ENCODE measurements around the gene LHB. TPM values are rescaled to one million over a fixed set of nuclear protein-coding genes. Genes with fewer than 3 reads are reported as not detected.

LHB gene
- total RNA-seq = 1 to 10 TPM in 5 of 6 donors, under 1 TPM in 1; 0.98 to 6.6 (median 3.5) TPM
- 10 to 100 TPM; 30.1 to 54.4 TPM for polyA plus RNA-seq

DNA sequence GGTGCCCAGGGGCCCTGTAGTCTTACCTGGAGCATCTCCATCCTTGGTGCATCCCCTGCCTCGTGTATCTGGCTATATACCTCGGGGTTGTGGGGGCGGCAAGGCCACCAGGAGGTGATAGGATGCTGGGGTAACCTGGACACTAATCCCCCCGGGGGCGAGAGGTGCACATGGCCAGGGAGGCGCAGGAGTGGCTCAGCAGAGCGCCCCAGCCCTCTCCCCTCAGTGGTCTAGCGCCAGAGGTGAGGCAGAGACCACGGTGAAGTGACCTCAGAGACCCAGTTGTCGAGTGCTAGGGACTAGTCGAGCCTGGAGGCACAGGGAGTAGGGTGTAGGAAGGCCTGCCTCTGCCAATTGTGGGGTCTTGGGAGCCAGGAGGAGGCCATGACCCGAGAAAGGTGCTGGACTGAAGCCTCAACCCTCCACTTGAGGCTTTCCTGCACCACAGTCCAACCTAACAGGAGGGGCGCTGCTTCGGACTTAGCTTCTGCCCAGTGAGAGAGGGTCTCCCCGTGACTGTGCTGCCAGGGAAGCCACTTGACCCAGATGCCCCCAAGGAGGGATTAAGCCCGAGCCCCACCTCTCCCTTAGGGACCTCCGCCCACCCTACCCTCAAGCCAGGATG, at the start of gene LHB:
LHB (minus strand) TSS at position 51 of the 625 bp plus-strand sequence; CDS start at position 41, 10 bp downstream.
- no peak within 1 kb of the TSS for H3K27ac ChIP-seq
- intact Hi-C loops (cut with DNase I) = no loop called here
- no peak for ATAC-seq

GRCh38 chr19:49065905-49066512, 49.1 kb upstream of the LHB start:
- ATAC-seq (no peak), FAIRE-seq (no peak), DNase-seq (no peak)
- Histone ChIP-seq H3K36me3 (no peaks in the 10 kb centered on the region), H3K4me1 (no peaks in the 10 kb centered on the region), H3K4me3 (no peak overlapping the region), H3K27ac (no peak overlapping the region), H3K9me3 (no peaks in the 10 kb centered on the region), H3K27me3 (no peaks in the 10 kb centered on the region)
- intact Hi-C loops (cut with DNase I) = no loop called here
- WGBS, 2 donors = 69 to 72% methylated on average over 13 of the region's 13 CpGs
- TF ChIP-seq, protein P1, sequence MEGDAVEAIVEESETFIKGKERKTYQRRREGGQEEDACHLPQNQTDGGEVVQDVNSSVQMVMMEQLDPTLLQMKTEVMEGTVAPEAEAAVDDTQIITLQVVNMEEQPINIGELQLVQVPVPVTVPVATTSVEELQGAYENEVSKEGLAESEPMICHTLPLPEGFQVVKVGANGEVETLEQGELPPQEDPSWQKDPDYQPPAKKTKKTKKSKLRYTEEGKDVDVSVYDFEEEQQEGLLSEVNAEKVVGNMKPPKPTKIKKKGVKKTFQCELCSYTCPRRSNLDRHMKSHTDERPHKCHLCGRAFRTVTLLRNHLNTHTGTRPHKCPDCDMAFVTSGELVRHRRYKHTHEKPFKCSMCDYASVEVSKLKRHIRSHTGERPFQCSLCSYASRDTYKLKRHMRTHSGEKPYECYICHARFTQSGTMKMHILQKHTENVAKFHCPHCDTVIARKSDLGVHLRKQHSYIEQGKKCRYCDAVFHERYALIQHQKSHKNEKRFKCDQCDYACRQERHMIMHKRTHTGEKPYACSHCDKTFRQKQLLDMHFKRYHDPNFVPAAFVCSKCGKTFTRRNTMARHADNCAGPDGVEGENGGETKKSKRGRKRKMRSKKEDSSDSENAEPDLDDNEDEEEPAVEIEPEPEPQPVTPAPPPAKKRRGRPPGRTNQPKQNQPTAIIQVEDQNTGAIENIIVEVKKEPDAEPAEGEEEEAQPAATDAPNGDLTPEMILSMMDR (IDR thresholded peaks at IDR 0.05) = no peak

More for the DNA sequence above, at the start of gene LHB:
- DNase-seq (no peak), FAIRE-seq (no peak)
- Histone ChIP-seq H3K27me3 (no peaks in the 10 kb centered on the region), H3K4me1 (peaks cover 0 to 9% (median 3%) of the 10 kb centered on the region in 3 donors), H3K4me3 (peak within 1 kb of the TSS; percentile 8 to 56 (median 30)), H3K9me3 (no peaks in the 10 kb centered on the region), H3K36me3 (no peaks in the 10 kb centered on the region)
- TF ChIP-seq, protein P1 (IDR thresholded peaks at IDR 0.05) = no peak
- 69 to 71% methylated on average over 17 of the region's 17 CpGs for WGBS, 2 donors

DNA sequence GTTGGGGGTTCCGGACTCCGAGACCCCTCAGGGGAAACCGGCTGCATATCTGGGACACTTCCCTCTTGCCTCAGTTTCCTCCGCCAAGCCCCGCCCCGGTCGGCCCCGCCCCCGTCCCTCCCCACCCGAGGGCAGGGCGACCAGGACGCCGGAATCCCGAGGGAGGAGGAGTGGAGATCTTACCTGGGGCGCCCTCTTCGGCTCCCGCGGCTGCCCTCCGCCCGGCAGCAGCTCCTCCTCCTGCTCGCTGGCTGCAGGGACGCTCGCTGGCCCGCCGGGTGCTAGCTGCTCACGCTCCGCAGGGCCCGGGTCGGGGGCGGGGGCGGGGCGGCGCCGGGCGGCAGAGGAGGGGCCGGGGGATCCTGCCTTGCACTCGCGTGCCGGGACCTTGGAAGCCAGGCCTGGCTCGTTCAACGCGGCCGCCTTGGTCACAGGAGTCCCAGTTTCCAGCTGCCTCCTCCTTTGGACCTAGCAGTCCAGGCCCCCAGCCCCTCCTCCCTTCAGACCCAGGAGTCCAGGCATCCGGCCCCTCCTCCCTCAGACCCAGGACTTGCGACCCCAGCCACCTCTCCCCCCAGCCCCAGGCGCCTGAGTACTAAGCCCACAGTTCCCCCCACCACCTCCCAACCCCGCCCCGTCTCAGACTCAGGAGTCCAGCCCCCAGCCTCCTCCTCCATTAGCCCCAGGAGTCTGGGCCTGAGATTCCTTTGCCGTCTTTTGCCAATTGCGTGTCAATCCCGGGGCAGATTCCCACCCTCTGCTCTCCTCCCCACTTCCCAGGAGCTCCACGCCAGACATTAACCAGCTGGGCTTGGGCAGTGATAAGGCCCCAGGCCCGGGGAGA, 48.1 kb upstream of the LHB start, which contains the start of gene NTF4:
NTF4 (minus strand) TSS at position 51 of the 844 bp plus-strand sequence. CDS start 2,821 bp downstream, outside the sequence.
- Histone ChIP-seq H3K4me3 (peak within 1 kb of the TSS in 2 of 4 donors; percentile 22 to 26), H3K36me3 (no peaks in the 10 kb centered on the region), H3K27me3 (no peaks in the 10 kb centered on the region), H3K27ac (no peak within 1 kb of the TSS), H3K9me3 (no peaks in the 10 kb centered on the region), H3K4me1 (no peaks in the 10 kb centered on the region)
- TF ChIP-seq, protein P1 (IDR thresholded peaks at IDR 0.05) = no peak
- ATAC-seq = peak; percentile 60 to 89 (median 76)
- 6 to 11% methylated on average over 29 to 53 of the region's 53 CpGs for WGBS, 2 donors
- DNase-seq = peak in 4 of 6 donors; percentile 29 to 75 (median 61)
- no peak for FAIRE-seq
- intact Hi-C loops (cut with DNase I) = no loop called here

- peak in 1 of 6 donors; percentile 70 for DNase-seq
- no peaks in the 10 kb centered on the region for H3K27me3 ChIP-seq
- H3K4me3 ChIP-seq = no peak overlapping the region
- H3K36me3 ChIP-seq = no peaks in the 10 kb centered on the region
- FAIRE-seq = no peak
- peak in 2 of 4 donors; percentile 8 to 50 for ATAC-seq
- no peaks in the 10 kb centered on the region for H3K9me3 ChIP-seq
- TF ChIP-seq, protein P1 (IDR thresholded peaks at IDR 0.05) = no peak
- H3K4me1 ChIP-seq = no peaks in the 10 kb centered on the region
- intact Hi-C loops (cut with DNase I) = no loop called here
- 65 to 74% methylated on average over 8 to 10 of the region's 10 CpGs for WGBS, 2 donors
- H3K27ac ChIP-seq = no peak overlapping the region
These were observed 47.2 kb upstream of the LHB start for GRCh38 chr19:49064029-49064629.
